GM18909 (cell line): ENCODE results near the gene B3GNT3.
"Not testable (repeated sequence)": the region's sequence is repeated elsewhere in the genome, so short reads cannot be mapped to it uniquely, and the experiment has no call there.

Experiments
- ATAC-seq: cut with Tn5 transposase; IDR thresholded peaks from one replicate; pipeline ENCODE4 v1.9.1; 2021; ENCODE audit warnings: mild to moderate bottlenecking; ENCODE audit not compliant: unreplicated experiment, poor library complexity

The B3GNT3 gene

GRCh38 chr19:17796013-17796837 is 1.3 kb downstream of the B3GNT3 start:
- no peak for ATAC-seq

- ATAC-seq, result no peak
Measured at GRCh38 chr19:17796838-17797423, 2.0 kb downstream of the B3GNT3 start.

GRCh38 chr19:17797424-17798201 is 2.7 kb downstream of the B3GNT3 start:
- no peak for ATAC-seq

GRCh38 chr19:17798599-17798998 is 3.7 kb downstream of the B3GNT3 start:
- not testable (repeated sequence) for ATAC-seq

DNA sequence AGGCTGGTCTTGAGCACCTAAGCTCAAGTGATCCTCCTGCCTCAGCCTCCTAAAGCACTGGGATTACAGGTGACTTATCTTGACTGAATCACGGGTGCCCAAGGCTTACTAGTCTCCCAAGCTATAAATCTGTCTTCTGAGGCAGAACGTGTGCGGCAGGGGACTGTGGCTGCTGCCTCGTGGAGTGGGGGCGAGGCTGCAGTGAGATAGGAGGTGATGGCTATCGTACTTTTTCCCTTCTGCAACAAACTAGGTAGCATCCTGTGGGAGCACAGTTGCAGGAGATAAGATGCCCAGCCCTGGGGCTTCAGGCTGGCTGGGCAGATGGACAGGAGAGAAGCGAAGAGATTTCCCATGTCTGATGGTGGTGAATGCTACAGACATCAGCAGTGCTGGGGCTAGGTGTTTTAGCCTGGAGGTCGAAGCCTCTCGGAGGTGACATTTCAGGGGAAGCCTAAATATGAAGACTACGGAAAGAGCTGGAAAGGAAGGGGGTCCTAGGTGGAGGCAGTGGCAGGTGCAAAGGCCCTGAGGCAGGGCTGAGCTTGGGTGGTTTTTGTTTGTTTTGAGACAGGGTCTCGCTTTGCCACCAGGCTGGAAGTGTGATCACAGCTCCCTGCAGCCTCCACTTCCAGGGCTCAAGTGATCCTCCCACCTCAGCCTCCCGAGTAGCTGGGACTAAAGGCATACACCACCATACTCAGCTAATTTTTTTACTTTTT is 7.4 kb downstream of the B3GNT3 start:
- no peak for ATAC-seq

DNA sequence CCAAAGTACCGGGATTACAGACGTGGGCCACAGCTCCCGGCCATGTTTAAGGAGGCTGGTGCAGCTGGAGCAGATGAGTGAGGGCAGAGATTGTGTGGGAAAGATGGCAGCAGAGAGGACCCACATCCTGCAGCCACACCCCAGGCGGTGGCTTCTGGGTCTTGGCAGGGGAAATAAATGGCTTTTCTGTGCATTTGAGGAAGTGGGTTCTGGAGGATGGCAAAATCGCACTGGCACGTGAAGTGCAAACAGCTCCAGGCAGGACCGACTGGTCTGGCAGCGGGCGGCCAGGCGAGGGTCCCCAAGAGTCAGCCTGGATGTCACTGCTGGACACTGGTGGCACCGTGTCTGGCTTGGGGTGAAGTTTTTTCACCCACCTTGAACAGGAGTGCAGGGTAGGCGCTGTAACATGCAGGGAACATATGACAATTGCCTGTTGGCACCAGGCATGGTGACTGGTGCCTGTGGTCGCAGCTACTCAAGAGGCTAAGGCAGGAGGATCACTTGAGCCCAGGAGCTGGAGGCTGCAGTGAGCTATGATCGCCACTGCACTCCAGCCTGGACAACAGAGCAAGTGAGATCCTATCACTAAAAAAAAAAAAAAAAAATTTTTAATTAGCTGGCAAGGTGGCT is 8.4 kb downstream of the B3GNT3 start:
- no peak for ATAC-seq

DNA sequence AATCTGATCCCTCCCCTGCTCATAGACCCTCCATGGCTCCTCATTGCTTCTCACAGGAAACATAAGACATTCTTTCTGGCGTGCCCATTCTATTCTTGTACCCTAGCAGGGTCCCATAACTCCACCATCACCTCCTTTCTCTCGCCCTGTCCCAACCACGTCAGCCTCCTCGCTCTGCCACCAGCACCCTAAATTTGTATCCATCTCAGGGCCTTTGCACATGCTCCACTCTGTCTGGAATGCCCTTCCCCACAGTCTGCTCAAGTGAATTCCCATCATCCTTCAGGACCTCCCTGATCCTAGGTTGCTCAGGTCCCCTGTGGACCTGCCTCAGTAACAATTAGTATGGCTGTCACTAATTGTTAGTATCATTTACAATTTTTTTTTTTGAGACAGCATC is 10.5 kb downstream of the B3GNT3 start:
- no peak for ATAC-seq

- ATAC-seq, result no peak
Measured at GRCh38 chr19:17806945-17807344, 12.0 kb downstream of the B3GNT3 start.

DNA sequence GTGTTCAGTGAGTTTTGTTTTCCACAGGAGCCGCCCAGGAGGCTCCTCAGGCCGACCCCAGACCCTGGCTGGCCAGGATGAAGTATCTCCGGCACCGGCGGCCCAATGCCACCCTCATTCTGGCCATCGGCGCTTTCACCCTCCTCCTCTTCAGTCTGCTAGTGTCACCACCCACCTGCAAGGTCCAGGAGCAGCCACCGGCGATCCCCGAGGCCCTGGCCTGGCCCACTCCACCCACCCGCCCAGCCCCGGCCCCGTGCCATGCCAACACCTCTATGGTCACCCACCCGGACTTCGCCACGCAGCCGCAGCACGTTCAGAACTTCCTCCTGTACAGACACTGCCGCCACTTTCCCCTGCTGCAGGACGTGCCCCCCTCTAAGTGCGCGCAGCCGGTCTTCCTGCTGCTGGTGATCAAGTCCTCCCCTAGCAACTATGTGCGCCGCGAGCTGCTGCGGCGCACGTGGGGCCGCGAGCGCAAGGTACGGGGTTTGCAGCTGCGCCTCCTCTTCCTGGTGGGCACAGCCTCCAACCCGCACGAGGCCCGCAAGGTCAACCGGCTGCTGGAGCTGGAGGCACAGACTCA is 12.9 kb downstream of the B3GNT3 start:
- ATAC-seq, result no peak

- ATAC-seq, result no peak
Measured at GRCh38 chr19:17811103-17811502, 16.2 kb downstream of the B3GNT3 start.

- ATAC-seq, result no peak
Measured at GRCh38 chr19:17811681-17812080, 16.7 kb downstream of the B3GNT3 start.

- ATAC-seq, result no peak
Measured at GRCh38 chr19:17812099-17812498, 17.2 kb downstream of the B3GNT3 start.

- ATAC-seq, result no peak
Measured at GRCh38 chr19:17817668-17818363, 22.9 kb downstream of the B3GNT3 start.

DNA sequence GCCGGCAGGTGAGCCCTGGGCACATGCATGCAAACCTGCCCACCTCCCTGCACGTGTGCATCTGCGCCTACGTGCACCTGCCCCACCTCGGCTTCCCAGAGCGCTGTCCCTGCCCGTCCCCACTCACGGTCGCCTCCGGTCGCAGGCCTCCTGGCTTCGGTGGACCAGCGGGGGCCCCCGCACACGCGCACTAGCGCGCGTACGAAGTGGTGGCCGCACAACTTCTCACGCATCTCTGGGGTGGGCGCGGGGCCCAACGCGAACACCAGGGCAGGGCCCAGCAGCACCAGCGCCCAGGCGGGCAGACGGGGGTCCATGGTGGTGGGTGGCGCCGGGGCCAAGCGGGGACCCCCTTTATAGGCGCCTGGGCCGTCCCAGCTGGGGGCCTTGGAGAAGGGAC is 26.3 kb downstream of the B3GNT3 start, which contains the start of gene INSL3:
INSL3 (minus strand) TSS at position 330 of the 400 bp plus-strand sequence; CDS start at position 317, 13 bp downstream.
- ATAC-seq, result no peak

GRCh38 chr19:17824339-17824738 is 29.4 kb downstream of the B3GNT3 start:
- ATAC-seq, result no peak

DNA sequence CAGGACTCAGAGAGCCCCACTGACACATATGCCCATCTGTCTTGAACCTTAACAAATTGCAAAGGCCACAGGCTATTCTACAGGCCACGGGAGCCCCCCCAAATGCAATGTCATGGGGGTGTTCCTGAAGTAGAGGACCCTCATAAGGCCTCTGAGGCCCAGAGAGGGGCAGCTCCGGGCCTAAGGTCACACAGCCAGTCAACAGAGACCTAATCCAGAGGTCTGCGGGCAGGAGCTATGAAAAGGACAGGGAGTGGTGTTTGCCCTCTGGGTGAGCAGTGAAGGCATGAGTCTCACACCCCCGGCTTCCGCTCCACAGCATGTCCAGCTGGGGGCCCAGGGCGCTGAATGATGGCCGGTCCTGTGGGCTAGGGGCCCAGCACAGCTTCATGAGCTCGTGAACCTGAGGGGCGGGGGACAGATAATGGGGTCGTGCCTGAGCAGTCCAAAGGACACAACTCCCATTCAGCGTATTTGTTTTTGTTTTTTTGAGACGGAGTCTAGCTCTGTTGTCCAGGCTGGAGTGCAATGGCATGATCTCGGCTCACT is 31.6 kb downstream of the B3GNT3 start:
- ATAC-seq, result no peak

GRCh38 chr19:17829855-17830566 is 35.1 kb downstream of the B3GNT3 start:
- no peak for ATAC-seq
